Measurements from ENCODE around the gene SYNPO2. TPM values are rescaled to one million over a fixed set of nuclear protein-coding genes. Genes with fewer than 3 reads are reported as not detected.

Gene SYNPO2
- total and polyA plus RNA-seq, 2 donors (not counting 1 experiment from before 2014, with no cell fraction given): 40.1 to 71.7 TPM

GRCh38 chr4:119084513-119084912 is 195.9 kb downstream of the SYNPO2 start:
- Histone ChIP-seq H3K9me3 (ENCODE audit: control insufficient read depth, insufficient read depth, low read depth, low read length) (no peaks in the 10 kb centered on the region), H4K20me1 (ENCODE audit: control insufficient read depth, extremely low read depth, insufficient read depth, low read length) (no peaks in the 10 kb centered on the region), H3K9ac (ENCODE audit: insufficient read depth, low read length) (no peak overlapping the region), H3K4me2 (ENCODE audit: extremely low read depth, insufficient read depth, low read length) (no peak overlapping the region), H3K27me3 (ENCODE audit: control insufficient read depth, insufficient read depth, low read length) (no peaks in the 10 kb centered on the region), H3K27ac (ENCODE audit: insufficient read depth, low read length) (no peak overlapping the region), H3K79me2 (ENCODE audit: control insufficient read depth, insufficient read depth, low read length) (no peaks in the 10 kb centered on the region), H2AFZ (ENCODE audit: low read length) (no peak overlapping the region), H3K4me1 (ENCODE audit: control insufficient read depth, extremely low read depth, insufficient read depth, low read length) (no peaks in the 10 kb centered on the region), H3K4me3 (replicated peaks in 1 of 4; ENCODE audit: control extremely low read depth in 1 of 4, insufficient read depth in 1 of 4, low read depth in 3 of 4, low read length in 4 of 4) (no peak overlapping the region), H3K36me3 (ENCODE audit: control insufficient read depth, insufficient read depth, low read length) (no peaks in the 10 kb centered on the region)
- DNase-seq (ENCODE audit: low read depth in 2 of 2): no peak
- TF ChIP-seq EZH2 (IDR thresholded peaks at IDR 0.05; ENCODE audit: low read length, missing control alignments): no peak
- TF ChIP-seq, protein P1, sequence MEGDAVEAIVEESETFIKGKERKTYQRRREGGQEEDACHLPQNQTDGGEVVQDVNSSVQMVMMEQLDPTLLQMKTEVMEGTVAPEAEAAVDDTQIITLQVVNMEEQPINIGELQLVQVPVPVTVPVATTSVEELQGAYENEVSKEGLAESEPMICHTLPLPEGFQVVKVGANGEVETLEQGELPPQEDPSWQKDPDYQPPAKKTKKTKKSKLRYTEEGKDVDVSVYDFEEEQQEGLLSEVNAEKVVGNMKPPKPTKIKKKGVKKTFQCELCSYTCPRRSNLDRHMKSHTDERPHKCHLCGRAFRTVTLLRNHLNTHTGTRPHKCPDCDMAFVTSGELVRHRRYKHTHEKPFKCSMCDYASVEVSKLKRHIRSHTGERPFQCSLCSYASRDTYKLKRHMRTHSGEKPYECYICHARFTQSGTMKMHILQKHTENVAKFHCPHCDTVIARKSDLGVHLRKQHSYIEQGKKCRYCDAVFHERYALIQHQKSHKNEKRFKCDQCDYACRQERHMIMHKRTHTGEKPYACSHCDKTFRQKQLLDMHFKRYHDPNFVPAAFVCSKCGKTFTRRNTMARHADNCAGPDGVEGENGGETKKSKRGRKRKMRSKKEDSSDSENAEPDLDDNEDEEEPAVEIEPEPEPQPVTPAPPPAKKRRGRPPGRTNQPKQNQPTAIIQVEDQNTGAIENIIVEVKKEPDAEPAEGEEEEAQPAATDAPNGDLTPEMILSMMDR (conservative IDR thresholded peaks at IDR 0.05 in 1 of 2, IDR thresholded peaks at IDR 0.05 in 1 of 2; ENCODE audit: low read depth in 1 of 2, low read length in 2 of 2): no peak

- Histone ChIP-seq H2AFZ (ENCODE audit: low read length) (no peak overlapping the region), H3K4me2 (ENCODE audit: extremely low read depth, insufficient read depth, low read length) (no peak overlapping the region), H3K36me3 (ENCODE audit: control insufficient read depth, insufficient read depth, low read length) (no peaks in the 10 kb centered on the region), H4K20me1 (ENCODE audit: control insufficient read depth, extremely low read depth, insufficient read depth, low read length) (no peaks in the 10 kb centered on the region), H3K27me3 (ENCODE audit: control insufficient read depth, insufficient read depth, low read length) (no peaks in the 10 kb centered on the region), H3K4me1 (ENCODE audit: control insufficient read depth, extremely low read depth, insufficient read depth, low read length) (no peaks in the 10 kb centered on the region), H3K79me2 (ENCODE audit: control insufficient read depth, insufficient read depth, low read length) (no peaks in the 10 kb centered on the region), H3K27ac (ENCODE audit: insufficient read depth, low read length) (no peak overlapping the region), H3K9me3 (ENCODE audit: control insufficient read depth, insufficient read depth, low read depth, low read length) (no peaks in the 10 kb centered on the region), H3K4me3 (replicated peaks in 1 of 4; ENCODE audit: control extremely low read depth in 1 of 4, insufficient read depth in 1 of 4, low read depth in 3 of 4, low read length in 4 of 4) (no peak overlapping the region), H3K9ac (ENCODE audit: insufficient read depth, low read length) (no peak overlapping the region)
- no peak for TF ChIP-seq EZH2 (IDR thresholded peaks at IDR 0.05; ENCODE audit: low read length, missing control alignments)
- TF ChIP-seq, protein P1 (conservative IDR thresholded peaks at IDR 0.05 in 1 of 2, IDR thresholded peaks at IDR 0.05 in 1 of 2; ENCODE audit: low read depth in 1 of 2, low read length in 2 of 2): peak in 1 of 2 donors; percentile 43
- DNase-seq (ENCODE audit: low read depth in 2 of 2): peak in 1 of 2 donors; percentile 46
These were observed 198.5 kb downstream of the SYNPO2 start for GRCh38 chr4:119087121-119087520.

DNA sequence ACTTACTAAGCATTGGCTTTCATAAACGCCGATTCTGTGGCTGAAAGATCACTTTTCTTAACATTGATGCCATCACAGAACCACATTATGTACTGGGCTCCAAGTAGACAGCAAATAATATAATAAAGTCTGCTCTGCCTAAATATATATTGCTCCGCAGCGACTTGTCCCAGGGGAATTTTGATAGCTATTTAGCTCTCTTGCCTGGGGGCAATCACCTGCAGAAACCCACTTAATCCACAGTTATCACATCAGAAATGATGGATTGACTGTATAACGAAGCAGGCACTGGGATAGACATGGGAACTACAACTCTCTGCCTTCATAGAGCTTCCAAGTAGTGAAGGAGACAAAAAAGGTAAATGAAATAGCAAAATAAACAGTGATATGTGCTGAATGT is 199.0 kb downstream of the SYNPO2 start:
- no peak overlapping the region for H2AFZ ChIP-seq (ENCODE audit: low read length)
- H3K27me3 ChIP-seq (ENCODE audit: control insufficient read depth, insufficient read depth, low read length): no peaks in the 10 kb centered on the region
- H3K79me2 ChIP-seq (ENCODE audit: control insufficient read depth, insufficient read depth, low read length): no peaks in the 10 kb centered on the region
- TF ChIP-seq EZH2 (IDR thresholded peaks at IDR 0.05; ENCODE audit: low read length, missing control alignments): no peak
- TF ChIP-seq, protein P1 (conservative IDR thresholded peaks at IDR 0.05 in 1 of 2, IDR thresholded peaks at IDR 0.05 in 1 of 2; ENCODE audit: low read depth in 1 of 2, low read length in 2 of 2): no peak
- no peaks in the 10 kb centered on the region for H3K36me3 ChIP-seq (ENCODE audit: control insufficient read depth, insufficient read depth, low read length)
- H3K27ac ChIP-seq (ENCODE audit: insufficient read depth, low read length): no peak overlapping the region
- no peaks in the 10 kb centered on the region for H3K9me3 ChIP-seq (ENCODE audit: control insufficient read depth, insufficient read depth, low read depth, low read length)
- DNase-seq (ENCODE audit: low read depth in 2 of 2): no peak
- H4K20me1 ChIP-seq (ENCODE audit: control insufficient read depth, extremely low read depth, insufficient read depth, low read length): no peaks in the 10 kb centered on the region
- H3K4me2 ChIP-seq (ENCODE audit: extremely low read depth, insufficient read depth, low read length): no peak overlapping the region
- no peak overlapping the region for H3K4me3 ChIP-seq (replicated peaks in 1 of 4; ENCODE audit: control extremely low read depth in 1 of 4, insufficient read depth in 1 of 4, low read depth in 3 of 4, low read length in 4 of 4)
- no peak overlapping the region for H3K9ac ChIP-seq (ENCODE audit: insufficient read depth, low read length)
- H3K4me1 ChIP-seq (ENCODE audit: control insufficient read depth, extremely low read depth, insufficient read depth, low read length): no peaks in the 10 kb centered on the region

Measured in fibroblast of lung (primary cell).